Breast epithelium (tissue), 3 donors: ENCODE data around the gene ARMH4.

Source experiments
- CTCF ChIP-seq, 3 donors: fragments of 450-650 bp; IDR thresholded peaks; one replicate each; pipeline ENCODE4 v1.5.1; 2016 to 2017; ENCODE audit warnings: antibody characterized with exemption in 3 of 3, mild to moderate bottlenecking in 3 of 3, moderate library complexity in 3 of 3
- POLR2A ChIP-seq: fragments of 450-650 bp; IDR thresholded peaks from one replicate; pipeline ENCODE4 v1.6.1; 2016; ENCODE audit warnings: antibody characterized with exemption, mild to moderate bottlenecking, moderate library complexity
- POLR2AphosphoS5 ChIP-seq, 3 donors: sonication (generic); formaldehyde crosslinking; IDR thresholded peaks; one replicate each; pipeline ENCODE4 v1.6.1; 2017; ENCODE audit warnings: antibody characterized with exemption in 3 of 3

GRCh38 chr14:58128416-58128815 is 23.6 kb downstream of the ARMH4 start:
- TF ChIP-seq POLR2A (no peak), CTCF (IDR thresholded peaks at IDR 0.05) (no peak), POLR2AphosphoS5 (IDR thresholded peaks at IDR 0.05) (no peak)
